ENCODE measurements around the gene RRAGD.

DNA sequence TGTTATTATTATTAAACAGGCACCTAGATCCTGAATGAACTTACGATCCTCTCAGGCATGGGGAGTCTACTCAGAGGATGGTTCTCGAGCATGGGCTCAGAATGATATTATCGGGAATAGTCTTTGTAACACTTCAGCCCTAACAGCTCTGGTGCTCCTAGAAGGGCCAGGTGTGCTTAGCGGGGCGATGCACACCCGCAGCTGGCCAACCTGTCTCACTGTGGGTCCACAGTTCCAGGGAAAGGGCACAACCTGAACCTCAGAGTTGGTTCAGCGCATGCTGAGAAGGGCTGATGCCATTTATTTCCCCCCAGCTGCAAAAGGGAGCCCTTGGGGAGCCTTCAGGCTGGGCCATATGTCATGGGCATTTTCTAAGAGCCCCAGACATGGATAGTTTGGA is 26.2 kb downstream of the RRAGD start:
- TF ChIP-seq POLR2AphosphoS5 (IDR thresholded peaks at IDR 0.05; ENCODE audit: insufficient read depth in 1 of 2, low read depth in 1 of 2) (no peak), POLR2A (IDR thresholded peaks at IDR 0.05) (no peak)
- TF ChIP-seq, protein P1, sequence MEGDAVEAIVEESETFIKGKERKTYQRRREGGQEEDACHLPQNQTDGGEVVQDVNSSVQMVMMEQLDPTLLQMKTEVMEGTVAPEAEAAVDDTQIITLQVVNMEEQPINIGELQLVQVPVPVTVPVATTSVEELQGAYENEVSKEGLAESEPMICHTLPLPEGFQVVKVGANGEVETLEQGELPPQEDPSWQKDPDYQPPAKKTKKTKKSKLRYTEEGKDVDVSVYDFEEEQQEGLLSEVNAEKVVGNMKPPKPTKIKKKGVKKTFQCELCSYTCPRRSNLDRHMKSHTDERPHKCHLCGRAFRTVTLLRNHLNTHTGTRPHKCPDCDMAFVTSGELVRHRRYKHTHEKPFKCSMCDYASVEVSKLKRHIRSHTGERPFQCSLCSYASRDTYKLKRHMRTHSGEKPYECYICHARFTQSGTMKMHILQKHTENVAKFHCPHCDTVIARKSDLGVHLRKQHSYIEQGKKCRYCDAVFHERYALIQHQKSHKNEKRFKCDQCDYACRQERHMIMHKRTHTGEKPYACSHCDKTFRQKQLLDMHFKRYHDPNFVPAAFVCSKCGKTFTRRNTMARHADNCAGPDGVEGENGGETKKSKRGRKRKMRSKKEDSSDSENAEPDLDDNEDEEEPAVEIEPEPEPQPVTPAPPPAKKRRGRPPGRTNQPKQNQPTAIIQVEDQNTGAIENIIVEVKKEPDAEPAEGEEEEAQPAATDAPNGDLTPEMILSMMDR (IDR thresholded peaks at IDR 0.05): no peak

Measured in vagina (tissue), 2 donors.